B cell (primary cell): Measurements from ENCODE around the gene KCTD2. TPM values are rescaled to one million over a fixed set of nuclear protein-coding genes. Genes with fewer than 3 reads are reported as not detected.

Experiments
- ATAC-seq: fragments of 200-7000 bp; cut with Tn5 transposase; one replicate; pipeline ENCODE4 v1.10.0; 2021; ENCODE audit warnings: low read depth, mild to moderate bottlenecking, moderate number of reproducible peaks, moderate library complexity
- CTCF ChIA-PET: fragments of 350-600 bp; sonication (Branson Sonifier 250); formaldehyde crosslinking; loops from one replicate; lab custom pipeline; 2021; ENCODE audit warnings: antibody characterized with exemption, inconsistent platforms; lab: Charles Lee
- POLR2A ChIA-PET: fragments of 350-600 bp; sonication (Branson Sonifier 250); formaldehyde crosslinking; loops from one replicate; lab custom pipeline; 2021; ENCODE audit warnings: antibody characterized with exemption; lab: Charles Lee
- DNase-seq: peaks from one replicate; pipeline ENCODE4 v3.0.0; 2013
- H2AFZ ChIP-seq: 2 replicates; pipeline ENCODE4 v1.6.1; 2012; ENCODE audit warnings: mild to moderate bottlenecking, low read depth, low read length; ENCODE audit not compliant: insufficient read depth, poor library complexity, severe bottlenecking
- H3K27ac ChIP-seq, 2 donors: 1 replicate in 1 of 2; 2 replicates in 1 of 2; pipeline ENCODE4 v1.5.1; 2012 to 2013; ENCODE audit warnings: low read length in 2 of 2, mild to moderate bottlenecking in 2 of 2, moderate library complexity in 1 of 2
- H3K27me3 ChIP-seq, 4 experiments: fragments of 200-600 bp in 1 of 4; sonication (generic) in 1 of 4; replicated peaks in 1 of 4; 1 replicate in 2 of 4; 2 replicates in 2 of 4; pipeline versions ENCODE4 v1.6.1 to v1.7.0; 2013 to 2016; ENCODE audit warnings: low read length in 3 of 4, mild to moderate bottlenecking in 2 of 4, mixed read lengths in 1 of 4, moderate library complexity in 1 of 4; ENCODE audit not compliant: insufficient read depth in 4 of 4, control insufficient read depth in 3 of 4; ENCODE audit errors: control extremely low read depth in 1 of 4
- H3K36me3 ChIP-seq, 2 experiments: replicated peaks in 1 of 2; 1 replicate in 1 of 2; 2 replicates in 1 of 2; pipeline versions ENCODE4 v1.6.1 to v1.7.1; 2013; ENCODE audit warnings: low read length in 1 of 2; ENCODE audit not compliant: insufficient read depth in 2 of 2, control insufficient read depth in 1 of 2; ENCODE audit errors: control extremely low read depth in 1 of 2, extremely low read depth in 1 of 2
- H3K4me1 ChIP-seq, 2 donors: fragments of 200-600 bp in 1 of 2; sonication (generic) in 1 of 2; 1 replicate in 1 of 2; 2 replicates in 1 of 2; pipeline versions ENCODE4 v1.5.1 to v1.6.1; 2013 to 2017; ENCODE audit warnings: low read length in 2 of 2; ENCODE audit not compliant: control insufficient read depth in 2 of 2, insufficient read depth in 2 of 2
- H3K4me2 ChIP-seq: replicated peaks from 2 replicates; pipeline ENCODE3; 2012; ENCODE audit warnings: mild to moderate bottlenecking, low read depth, low read length; ENCODE audit not compliant: poor library complexity, severe bottlenecking
- H3K4me3 ChIP-seq, 5 experiments: fragments of 200-600 bp in 1 of 5; sonication (generic) in 1 of 5; 1 replicate in 3 of 5; 2 replicates in 2 of 5; pipeline versions ENCODE4 v1.5.1 to v1.7.0; 2011 to 2016; ENCODE audit warnings: low read length in 4 of 5, mild to moderate bottlenecking in 4 of 5, low read depth in 2 of 5, control low read depth in 1 of 5, moderate library complexity in 1 of 5; ENCODE audit not compliant: insufficient read depth in 1 of 5; ENCODE audit errors: control extremely low read depth in 1 of 5, extremely low read depth in 1 of 5
- H3K79me2 ChIP-seq: fragments of 200-600 bp; sonication (generic); one replicate; pipeline ENCODE4 v1.6.0; 2016; ENCODE audit warnings: low read length; ENCODE audit not compliant: control insufficient read depth, insufficient read depth
- H3K9ac ChIP-seq: fragments of 200-600 bp; sonication (generic); 2 replicates; pipeline ENCODE4 v1.6.1; 2017; ENCODE audit warnings: mild to moderate bottlenecking, low read length, moderate library complexity
- H3K9me3 ChIP-seq, 3 donors: one replicate each; pipeline versions ENCODE4 v1.6.1 to v1.7.1; 2013; ENCODE audit warnings: low read length in 2 of 3; ENCODE audit not compliant: control insufficient read depth in 2 of 3, insufficient read depth in 1 of 3; ENCODE audit errors: control extremely low read depth in 1 of 3
- H4K20me1 ChIP-seq: 2 replicates; pipeline ENCODE4 v1.6.0; 2012; ENCODE audit warnings: mild to moderate bottlenecking, low read length; ENCODE audit not compliant: insufficient read depth, control insufficient read depth, poor library complexity, severe bottlenecking
- H3K27ac Mint-ChIP-seq: one replicate; pipeline ENCODE4 v1.8.0; 2021; ENCODE audit warnings: mixed read lengths
- H3K27me3 Mint-ChIP-seq: one replicate; pipeline ENCODE4 v1.8.0; 2021; ENCODE audit warnings: mixed read lengths
- H3K4me1 Mint-ChIP-seq: one replicate; pipeline ENCODE4 v1.8.0; 2021; ENCODE audit warnings: mixed read lengths
- H3K4me3 Mint-ChIP-seq: one replicate; pipeline ENCODE4 v1.8.0; 2021; ENCODE audit warnings: mixed read lengths
- H3K9me3 Mint-ChIP-seq: one replicate; pipeline ENCODE4 v1.8.0; 2022; ENCODE audit warnings: mixed read lengths; ENCODE audit not compliant: insufficient read depth
- EZH2 ChIP-seq: IDR thresholded peaks from 2 replicates; pipeline ENCODE4 v1.6.1; 2012; ENCODE audit warnings: borderline replicate concordance, low read depth, mild to moderate bottlenecking, moderate library complexity, low read length; ENCODE audit not compliant: insufficient read depth, poor library complexity, severe bottlenecking
- WGBS: methylation state at CpG from one replicate; pipeline ENCODE4 v1.1.5; 2013; ENCODE audit warnings: missing lambda C conversion rate; ENCODE audit not compliant: insufficient coverage; 5-methylcytosine and 5-hydroxymethylcytosine counted together
- intact Hi-C: fragments of 100-400 bp; cut with micrococcal nuclease; formaldehyde crosslinking; loops from one replicate; pipeline ENCODE4 v1.10.0; 2022
- polyA plus RNA-seq: library from polyadenylated mRNA; depleted of rRNA; stranded (reverse); fragments of >200 nt; gene quantifications from 2 replicates; pipeline ENCODE4 v1.2.3, GENCODE V29; 2012
- total RNA-seq, 2 donors: library from RNA; stranded (reverse); fragments of 120-200 nt in 1 of 2; gene quantifications; 1 replicate in 1 of 2; 2 replicates in 1 of 2; pipeline versions ENCODE4 v1.2.3 to v1.2.4, GENCODE V29; 2013 to 2022
- TF ChIP-seq, protein P1 (sequence below): fragments of 200-600 bp; IDR thresholded peaks from one replicate; pipeline ENCODE4 v1.8.0; 2022; ENCODE audit warnings: antibody characterized with exemption, mild to moderate bottlenecking

The KCTD2 gene
- total and polyA plus RNA-seq, 2 donors (not counting 1 experiment from before 2014, with no cell fraction given) = 15.7 to 23.2 TPM

GRCh38 chr17:75063626-75064025 lies 16.6 kb downstream of the KCTD2 start:
- ATAC-seq = no peak
- no peaks in the 10 kb centered on the region for H3K9me3 ChIP-seq
- H3K4me3 ChIP-seq = no peak overlapping the region
- no peaks in the 10 kb centered on the region for H3K4me1 ChIP-seq
- no peak overlapping the region for H3K9ac ChIP-seq
- no peak overlapping the region for H2AFZ ChIP-seq
- H4K20me1 ChIP-seq = no peaks in the 10 kb centered on the region
- no peak for TF ChIP-seq EZH2
- TF ChIP-seq, protein P1, sequence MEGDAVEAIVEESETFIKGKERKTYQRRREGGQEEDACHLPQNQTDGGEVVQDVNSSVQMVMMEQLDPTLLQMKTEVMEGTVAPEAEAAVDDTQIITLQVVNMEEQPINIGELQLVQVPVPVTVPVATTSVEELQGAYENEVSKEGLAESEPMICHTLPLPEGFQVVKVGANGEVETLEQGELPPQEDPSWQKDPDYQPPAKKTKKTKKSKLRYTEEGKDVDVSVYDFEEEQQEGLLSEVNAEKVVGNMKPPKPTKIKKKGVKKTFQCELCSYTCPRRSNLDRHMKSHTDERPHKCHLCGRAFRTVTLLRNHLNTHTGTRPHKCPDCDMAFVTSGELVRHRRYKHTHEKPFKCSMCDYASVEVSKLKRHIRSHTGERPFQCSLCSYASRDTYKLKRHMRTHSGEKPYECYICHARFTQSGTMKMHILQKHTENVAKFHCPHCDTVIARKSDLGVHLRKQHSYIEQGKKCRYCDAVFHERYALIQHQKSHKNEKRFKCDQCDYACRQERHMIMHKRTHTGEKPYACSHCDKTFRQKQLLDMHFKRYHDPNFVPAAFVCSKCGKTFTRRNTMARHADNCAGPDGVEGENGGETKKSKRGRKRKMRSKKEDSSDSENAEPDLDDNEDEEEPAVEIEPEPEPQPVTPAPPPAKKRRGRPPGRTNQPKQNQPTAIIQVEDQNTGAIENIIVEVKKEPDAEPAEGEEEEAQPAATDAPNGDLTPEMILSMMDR = no peak
- no peaks in the 10 kb centered on the region for H3K4me1 Mint-ChIP-seq
- H3K36me3 ChIP-seq = peaks cover 0 to 54% of the 10 kb centered on the region in 2 experiments
- WGBS = 94% methylated on average over 2 of the region's 3 CpGs
- H3K4me2 ChIP-seq = no peak overlapping the region
- ChIA-PET CTCF (interaction anchor here (1.1 kb wide), 1 partner anchor 104 kb away, joined by 3 read pairs; no protein-coding TSS in a partner anchor), POLR2A (interaction anchor here (0.6 kb wide), 1 partner anchor 1001 kb away, joined by 10 read pairs; no protein-coding TSS in a partner anchor)
- no peak for DNase-seq
- intact Hi-C loops = no loop called here
- no peak overlapping the region for H3K4me3 Mint-ChIP-seq
- no peak overlapping the region for H3K27ac Mint-ChIP-seq
- H3K27me3 ChIP-seq = no peaks in the 10 kb centered on the region
- no peaks in the 10 kb centered on the region for H3K27me3 Mint-ChIP-seq
- no peak overlapping the region for H3K27ac ChIP-seq
- no peaks in the 10 kb centered on the region for H3K79me2 ChIP-seq
- no peaks in the 10 kb centered on the region for H3K9me3 Mint-ChIP-seq

DNA sequence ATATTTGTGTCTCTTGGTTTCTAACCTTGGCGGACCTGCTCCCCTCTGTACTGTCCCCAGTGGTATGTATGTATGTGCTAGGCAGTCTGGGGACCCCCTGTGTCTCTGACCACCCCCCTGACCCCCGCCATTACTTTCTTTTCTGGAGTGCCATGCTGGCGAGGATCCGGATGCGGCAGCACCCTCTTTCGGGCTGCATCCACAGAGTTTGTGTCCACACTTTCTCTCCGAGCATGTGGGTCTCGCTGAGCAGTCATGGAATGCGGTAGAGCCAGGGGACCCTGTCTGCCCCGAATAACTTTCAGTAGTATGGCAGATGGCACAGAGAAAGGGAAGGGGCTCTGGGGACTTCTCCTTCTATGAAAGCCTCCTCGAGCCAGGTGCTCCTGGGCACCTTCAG lies 17.0 kb downstream of the KCTD2 start:
- Histone ChIP-seq H3K27me3 (no peaks in the 10 kb centered on the region), H3K4me3 (no peak overlapping the region), H4K20me1 (no peaks in the 10 kb centered on the region), H3K4me1 (no peaks in the 10 kb centered on the region), H3K9ac (no peak overlapping the region), H3K79me2 (no peaks in the 10 kb centered on the region), H3K9me3 (no peaks in the 10 kb centered on the region), H3K36me3 (peaks cover 0 to 54% of the 10 kb centered on the region in 2 experiments), H3K27ac (no peak overlapping the region), H2AFZ (no peak overlapping the region), H3K4me2 (no peak overlapping the region)
- no peak for TF ChIP-seq EZH2
- TF ChIP-seq, protein P1 = no peak
- Mint-ChIP-seq H3K4me1 (no peaks in the 10 kb centered on the region), H3K27ac (no peak overlapping the region), H3K27me3 (no peaks in the 10 kb centered on the region), H3K4me3 (no peak overlapping the region), H3K9me3 (no peaks in the 10 kb centered on the region)
- DNase-seq (no peak), ATAC-seq (no peak)
- ChIA-PET POLR2A (no interaction called here), CTCF (interaction anchor here (0.9 to 1.1 kb wide), 2 partner anchors 101 to 104 kb away, joined by 3 read pairs; no protein-coding TSS in a partner anchor)
- intact Hi-C loops = no loop called here
- WGBS = 98% methylated on average over 11 of the region's 11 CpGs
